ENCODE measurements around the gene PNPLA8. TPM values are rescaled to one million over a fixed set of nuclear protein-coding genes. Genes with fewer than 3 reads are reported as not detected.
A peak's percentile ranks its signal among the peaks of the same experiment; 100 is the strongest.

Gene PNPLA8
- total RNA-seq, 6 experiments from 2014 or later = 13.7 to 25.6 (median 17.0) TPM

GRCh38 chr7:108525327-108525984 is 479 bp downstream of the PNPLA8 start:
- peaks cover 0 to 30% (median 7%) of the 10 kb centered on the region in 4 donors for H3K4me1 ChIP-seq
- TF ChIP-seq POLR2A (IDR thresholded peaks at IDR 0.05) (no peak), CTCF (IDR thresholded peaks at IDR 0.05) (peak in 1 of 4 donors; percentile 15)

GRCh38 chr7:108522780-108523179 is 3.2 kb downstream of the PNPLA8 start:
- DNase-seq (no peak), ATAC-seq (no peak)
- TF ChIP-seq CTCF (IDR thresholded peaks at IDR 0.05) (no peak), POLR2A (IDR thresholded peaks at IDR 0.05) (no peak)
- peaks cover 0 to 30% (median 7%) of the 10 kb centered on the region in 4 donors for H3K4me1 ChIP-seq
- intact Hi-C loops (cut with DNase I) = no loop called here
- no peaks in the 10 kb centered on the region for H3K9me3 ChIP-seq
- H3K36me3 ChIP-seq = peaks cover 0 to 6% (median 0%) of the 10 kb centered on the region in 4 donors
- 90% methylated on average over 2 of the region's 2 CpGs for WGBS (ENCODE audit: insufficient coverage, low coverage, low lambda C conversion rate, missing lambda C conversion rate)
- no peak overlapping the region for H3K4me3 ChIP-seq
- no peak overlapping the region for H3K27ac ChIP-seq
- no peaks in the 10 kb centered on the region for H3K27me3 ChIP-seq

More at GRCh38 chr7:108525327-108525984, 479 bp downstream of the PNPLA8 start:
- ATAC-seq (peak; percentile 64 to 85 (median 78)), DNase-seq (peak in 2 of 3 donors; percentile 92)
- 0% methylated on average over 3 of the region's 22 CpGs for WGBS (ENCODE audit: insufficient coverage, low coverage, low lambda C conversion rate, missing lambda C conversion rate)
- H3K9me3 ChIP-seq = no peaks in the 10 kb centered on the region
- H3K4me3 ChIP-seq = peak overlapping the region; percentile 54 to 68 (median 65)
- peak overlapping the region; percentile 98 for H3K27ac ChIP-seq
- H3K27me3 ChIP-seq = no peaks in the 10 kb centered on the region
- no peaks in the 10 kb centered on the region for H3K36me3 ChIP-seq
- intact Hi-C loops (cut with DNase I) = no loop called here

- intact Hi-C loops (cut with DNase I) = no loop called here
- Histone ChIP-seq H3K4me3 (no peak overlapping the region), H3K4me1 (peaks cover 0 to 29% (median 11%) of the 10 kb centered on the region in 4 donors), H3K27ac (no peak overlapping the region), H3K27me3 (no peaks in the 10 kb centered on the region), H3K9me3 (no peaks in the 10 kb centered on the region), H3K36me3 (peaks cover 0 to 15% (median 0%) of the 10 kb centered on the region in 4 donors)
- TF ChIP-seq POLR2A (IDR thresholded peaks at IDR 0.05) = no peak
- no peak for TF ChIP-seq CTCF (IDR thresholded peaks at IDR 0.05)
- DNase-seq = no peak
- ATAC-seq = no peak
- WGBS (ENCODE audit: insufficient coverage, low coverage, low lambda C conversion rate, missing lambda C conversion rate) = 100% methylated on average over 2 of the region's 3 CpGs
These were observed 8.0 kb downstream of the PNPLA8 start for GRCh38 chr7:108517951-108518350.

GRCh38 chr7:108515630-108516029 is 10.3 kb downstream of the PNPLA8 start:
- intact Hi-C loops (cut with DNase I) = no loop called here
- Histone ChIP-seq H3K4me1 (peaks cover 0 to 22% (median 8%) of the 10 kb centered on the region in 4 donors), H3K27me3 (no peaks in the 10 kb centered on the region), H3K27ac (no peak overlapping the region), H3K36me3 (peaks cover 0 to 32% (median 2%) of the 10 kb centered on the region in 4 donors), H3K9me3 (no peaks in the 10 kb centered on the region), H3K4me3 (no peak overlapping the region)
- ATAC-seq (peak in 1 of 4 donors; percentile 23), DNase-seq (no peak)
- TF ChIP-seq CTCF (IDR thresholded peaks at IDR 0.05) (no peak), POLR2A (IDR thresholded peaks at IDR 0.05) (no peak)
- WGBS (ENCODE audit: insufficient coverage, low coverage, low lambda C conversion rate, missing lambda C conversion rate) = 56% methylated on average over 2 of the region's 2 CpGs

Measured in right lobe of liver (tissue), 6 donors.